SK-N-SH (cell line): ENCODE measurements around the gene SAPCD2.

ENCODE experiments used
- CHD2 ChIP-seq: fragments of 150-350 bp; IDR thresholded peaks from 2 replicates; pipeline ENCODE4 v1.6.1; 2018; ENCODE audit warnings: low read length; ENCODE audit not compliant: partially characterized antibody
- CTCF ChIP-seq: fragments of 200-600 bp; sonication (generic); IDR thresholded peaks from 2 replicates; pipeline ENCODE4 v1.6.1; 2017; ENCODE audit warnings: antibody characterized with exemption, mild to moderate bottlenecking, moderate library complexity
- EP300 ChIP-seq, 2 experiments: IDR thresholded peaks; 2 replicates each; pipeline versions ENCODE4 v1.4.0 to v1.6.1; 2012; ENCODE audit warnings: borderline replicate concordance in 1 of 2, low read depth in 1 of 2, low read length in 1 of 2
- FOXJ3 ChIP-seq: sonication (generic); formaldehyde crosslinking; IDR thresholded peaks from 2 replicates; pipeline ENCODE4 v1.5.1; 2020; ENCODE audit warnings: mild to moderate bottlenecking, missing genetic modification reagents
- FOXM1 ChIP-seq: IDR thresholded peaks from 2 replicates; pipeline ENCODE4 v1.4.0; 2012; ENCODE audit warnings: low read depth, mild to moderate bottlenecking
- MEF2A ChIP-seq: IDR thresholded peaks from 2 replicates; pipeline ENCODE4 v1.4.0; 2012; ENCODE audit warnings: low read depth, borderline replicate concordance
- POLR2AphosphoS5 ChIP-seq: IDR thresholded peaks from 2 replicates; pipeline ENCODE4 v1.6.1; 2012; ENCODE audit warnings: low read depth, low read length
- USF2 ChIP-seq: fragments of 150-350 bp; IDR thresholded peaks from 2 replicates; pipeline ENCODE4 v1.6.1; 2017; ENCODE audit warnings: antibody characterized with exemption, low read length, low read depth, borderline replicate concordance
- YY1 ChIP-seq: IDR thresholded peaks from 2 replicates; pipeline ENCODE4 v1.4.0; 2012; ENCODE audit warnings: low read depth, mild to moderate bottlenecking

GRCh38 chr9:137097761-137098462 is 27.6 kb upstream of the SAPCD2 start:
- TF ChIP-seq CTCF (no peak), USF2 (no peak), CHD2 (no peak), YY1 (no peak), FOXM1 (no peak), POLR2AphosphoS5 (no peak), EP300 (IDR thresholded peaks at IDR 0.05; ENCODE audit: borderline replicate concordance in 1 of 2, low read depth in 1 of 2, low read length in 1 of 2) (no peak), MEF2A (no peak), FOXJ3 (no peak)
